IMR-90 (cell line): ENCODE results near the gene SYPL2.

Experiments
- BHLHE40 ChIP-seq: fragments of 150-350 bp; IDR thresholded peaks from 2 replicates; pipeline ENCODE4 v1.6.1; 2016; ENCODE audit warnings: mild to moderate bottlenecking, low read depth, low read length
- CTCF ChIP-seq: conservative IDR thresholded peaks from 2 replicates; pipeline ENCODE4 v1.5.1; 2012; ENCODE audit warnings: mild to moderate bottlenecking, low read depth, low read length, improper control_type of control experiment
- FOS ChIP-seq: fragments of 150-350 bp; IDR thresholded peaks from 2 replicates; pipeline ENCODE4 v1.6.1; 2016; ENCODE audit warnings: low read depth, low read length
- MAZ ChIP-seq: IDR thresholded peaks from 2 replicates; pipeline ENCODE4 v1.6.1; 2012; ENCODE audit warnings: low read depth, mild to moderate bottlenecking, low read length, improper control_type of control experiment, moderate library complexity, borderline replicate concordance
- POLR2A ChIP-seq: IDR thresholded peaks from 2 replicates; pipeline ENCODE4 v1.6.1; 2012; ENCODE audit warnings: mild to moderate bottlenecking, low read depth, low read length
- RCOR1 ChIP-seq: IDR thresholded peaks from 2 replicates; pipeline ENCODE4 v1.6.1; 2012; ENCODE audit warnings: mild to moderate bottlenecking, low read length, improper control_type of control experiment; ENCODE audit not compliant: insufficient replicate concordance
- RFX5 ChIP-seq: IDR thresholded peaks from 2 replicates; pipeline ENCODE4 v1.8.0; 2012; ENCODE audit warnings: low read depth, mild to moderate bottlenecking, low read length, moderate library complexity

- TF ChIP-seq CTCF = no peak
- no peak for TF ChIP-seq RFX5
- TF ChIP-seq FOS = no peak
- TF ChIP-seq BHLHE40 = no peak
- TF ChIP-seq MAZ = no peak
- no peak for TF ChIP-seq RCOR1
- TF ChIP-seq POLR2A = no peak
Observed at GRCh38 chr1:109523706-109524105, 57.4 kb downstream of the SYPL2 start.
